Right lobe of liver (tissue), 4 donors: ENCODE data around the gene FKRP.

Experiments
- CTCF ChIP-seq, 4 donors: fragments of 200-600 bp in 3 of 4; fragments of 450-650 bp in 1 of 4; IDR thresholded peaks; one replicate each; pipeline versions ENCODE4 v1.5.1 to v1.8.0; 2016 to 2022; ENCODE audit warnings: antibody characterized with exemption in 4 of 4, mild to moderate bottlenecking in 2 of 4
- POLR2A ChIP-seq: fragments of 450-650 bp; IDR thresholded peaks from one replicate; pipeline ENCODE4 v1.6.1; 2017; ENCODE audit warnings: antibody characterized with exemption, mild to moderate bottlenecking
- donor health status: DM: no; HTN: no; CAD: no.
- donor health status: DM: no; HTN: no; CAD: no.
- donor health status: DM: no; HTN: yes; CAD: no.

GRCh38 chr19:46733690-46734292 is 12.1 kb upstream of the FKRP start:
- TF ChIP-seq CTCF (IDR thresholded peaks at IDR 0.05), result no peak
- no peak for TF ChIP-seq POLR2A
